GM19240 (cell line): Measurements from ENCODE around the gene FBLN1.
"Not testable (repeated sequence)": the region's sequence is repeated elsewhere in the genome, so short reads cannot be mapped to it uniquely, and the experiment has no call there.

ENCODE experiments used
- DNase-seq: peaks from one replicate; pipeline ENCODE4 v3.0.0; 2011; ENCODE audit warnings: low spot score; ENCODE audit not compliant: insufficient read length

FBLN1 gene

DNA sequence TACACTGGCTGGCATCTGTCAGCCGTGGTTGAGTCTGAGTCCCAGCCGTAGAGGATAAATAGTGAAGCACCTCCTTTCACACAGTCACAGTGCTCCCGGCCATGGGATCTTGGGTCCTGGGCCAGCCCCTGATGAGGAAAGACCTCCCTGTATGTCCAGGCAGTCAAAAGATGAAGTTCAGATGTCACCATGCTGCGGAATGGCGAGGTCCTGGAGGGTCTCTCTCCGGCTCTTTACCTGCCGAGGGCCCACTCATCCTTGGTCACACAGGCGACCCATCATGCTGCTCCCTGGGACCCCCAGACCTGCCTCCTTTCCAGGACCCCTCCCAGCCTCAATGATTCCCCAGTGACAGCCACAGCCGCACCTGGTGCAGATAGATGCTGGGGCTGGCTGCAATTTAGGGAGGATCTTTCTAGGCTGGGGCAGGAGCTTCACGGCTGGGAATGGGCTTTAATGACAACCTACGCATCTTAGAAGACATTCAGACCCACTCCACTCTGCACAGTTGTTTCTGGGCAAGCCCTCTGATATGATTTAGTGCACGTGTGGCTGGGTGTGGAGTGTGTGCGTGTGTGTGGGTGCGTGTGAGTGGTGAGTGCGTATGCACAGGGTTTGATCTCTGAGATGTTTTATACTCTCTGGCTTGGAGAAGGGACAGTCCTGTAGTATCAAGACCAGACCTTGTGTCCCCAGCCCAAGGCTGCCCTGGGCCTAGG, 79.7 kb downstream of the FBLN1 start:
- no peak for DNase-seq

DNA sequence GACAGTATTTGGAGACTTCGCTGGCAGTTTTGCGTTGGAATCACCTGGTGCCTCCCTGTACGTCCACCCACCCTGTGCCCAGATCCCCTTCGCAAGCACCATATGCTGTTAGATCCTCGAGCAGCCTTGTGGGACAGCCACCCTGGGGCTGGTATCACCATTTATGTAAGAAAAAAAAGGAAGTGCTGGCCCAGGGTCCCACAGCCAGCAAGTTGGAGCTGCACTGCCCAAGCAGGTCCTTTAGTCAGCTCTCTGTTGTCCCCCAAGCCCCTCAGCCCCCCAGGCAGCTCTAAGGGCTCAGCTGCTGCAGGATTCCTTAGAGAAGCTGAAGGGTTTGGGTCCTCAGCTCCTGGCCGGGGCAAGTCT, 80.3 kb downstream of the FBLN1 start:
- no peak for DNase-seq

DNA sequence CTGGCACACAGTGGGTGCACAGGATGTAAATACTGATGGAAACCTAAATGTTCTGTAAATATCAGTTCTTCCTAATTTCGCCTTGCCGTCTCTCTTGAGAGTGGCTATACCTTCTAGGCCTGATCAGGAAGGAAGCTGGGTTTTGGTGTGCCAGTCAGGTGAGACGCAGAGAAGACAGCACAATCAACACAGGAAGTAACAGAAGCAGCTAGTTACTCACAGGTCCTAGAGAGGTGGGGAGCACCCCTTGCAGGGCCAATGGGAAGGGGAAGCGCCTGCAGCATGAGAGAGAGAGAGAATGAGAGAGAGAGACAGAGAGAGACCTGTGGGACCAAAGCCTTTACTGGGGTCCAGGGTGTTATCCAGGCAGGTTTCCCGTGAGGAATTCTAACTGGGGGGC, 80.8 kb downstream of the FBLN1 start:
- no peak for DNase-seq

GRCh38 chr22:45584121-45584570, 81.5 kb downstream of the FBLN1 start:
- no peak for DNase-seq

DNA sequence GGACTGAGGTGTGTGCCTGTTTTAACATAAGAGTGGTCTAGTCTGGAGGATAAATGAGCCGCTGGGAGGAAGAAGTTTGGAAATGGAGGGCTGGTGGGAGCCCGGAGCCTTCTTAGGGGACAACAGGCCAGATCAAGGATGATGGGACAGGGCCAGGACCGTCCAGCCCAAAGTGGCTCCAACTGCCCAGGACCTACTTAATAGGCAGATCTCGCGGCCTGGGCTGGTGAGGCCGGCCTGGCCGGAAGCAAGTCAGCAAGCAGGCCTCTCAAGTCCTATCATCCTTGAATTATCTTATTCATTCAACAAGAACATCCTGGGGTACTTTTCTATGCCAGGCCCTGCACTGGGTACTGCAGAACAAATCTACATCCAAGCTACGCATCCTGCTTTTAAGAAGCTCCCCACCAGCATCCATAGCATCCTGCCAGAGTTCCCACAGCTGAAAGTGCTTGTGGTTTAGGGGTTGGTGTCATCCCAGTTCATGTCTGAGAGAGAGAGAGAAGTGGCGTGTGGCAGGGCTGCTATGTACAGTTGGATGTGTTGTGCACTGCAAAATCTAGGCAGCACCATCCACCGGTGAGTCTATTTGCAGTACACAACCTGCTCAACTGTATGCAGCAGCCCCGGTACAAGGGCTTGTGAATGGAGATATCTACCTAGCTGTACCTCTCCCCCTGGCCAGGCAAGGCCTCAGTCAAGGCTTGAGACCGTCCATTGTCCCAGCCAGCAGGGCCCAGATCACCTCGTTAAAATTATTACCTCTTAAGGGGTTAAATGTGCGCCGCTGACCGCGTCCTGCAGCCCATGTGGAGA, 82.1 kb downstream of the FBLN1 start:
- DNase-seq, result no peak

GRCh38 chr22:45585437-45585755, 82.7 kb downstream of the FBLN1 start:
- DNase-seq, result no peak

GRCh38 chr22:45585946-45586540, 83.4 kb downstream of the FBLN1 start:
- DNase-seq, result no peak

GRCh38 chr22:45586651-45587405, 84.1 kb downstream of the FBLN1 start:
- DNase-seq, result no peak

DNA sequence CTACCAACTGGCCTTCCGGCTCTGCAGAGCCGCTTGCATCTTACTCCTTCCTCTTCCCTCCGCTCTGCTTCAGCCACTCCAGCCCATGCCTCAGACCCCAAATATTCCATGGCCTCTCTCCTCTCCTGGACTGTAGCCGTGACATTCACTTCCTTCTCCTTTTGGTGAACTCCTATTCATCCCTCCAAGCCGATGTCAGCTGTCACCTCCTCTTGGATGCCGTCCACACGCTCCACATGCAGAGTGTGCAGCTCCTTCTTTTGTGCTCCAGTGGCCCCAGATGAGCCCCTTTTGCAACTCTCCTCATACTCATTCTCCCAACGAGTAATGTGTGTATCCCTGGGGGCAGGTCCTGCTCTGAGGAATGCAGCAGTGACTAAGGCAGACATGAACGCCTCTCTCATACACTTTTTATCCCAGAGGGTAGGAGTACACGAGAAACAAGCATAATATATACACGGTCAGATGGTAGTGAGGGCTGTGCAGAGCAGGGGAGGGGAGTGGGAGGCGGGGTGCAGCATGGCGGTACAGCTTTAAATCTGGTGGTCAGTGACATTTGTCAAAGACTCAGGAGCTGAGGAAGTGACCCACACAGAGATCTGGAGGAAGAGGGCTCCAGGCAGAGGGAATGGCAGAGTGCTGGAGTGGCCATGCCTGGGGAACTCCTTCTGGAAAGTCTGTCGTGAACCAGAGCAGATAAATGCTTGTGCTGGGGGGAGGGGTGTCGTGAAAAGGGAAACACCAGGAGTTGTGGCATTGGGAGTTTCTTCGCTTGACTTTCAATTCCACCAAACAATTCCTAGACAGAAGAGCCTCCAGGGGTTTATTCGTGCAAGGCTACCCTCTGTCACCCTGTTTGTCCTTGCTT, 85.2 kb downstream of the FBLN1 start:
- no peak for DNase-seq

- no peak for DNase-seq
These were observed 86.9 kb downstream of the FBLN1 start for GRCh38 chr22:45589556-45589955.

DNA sequence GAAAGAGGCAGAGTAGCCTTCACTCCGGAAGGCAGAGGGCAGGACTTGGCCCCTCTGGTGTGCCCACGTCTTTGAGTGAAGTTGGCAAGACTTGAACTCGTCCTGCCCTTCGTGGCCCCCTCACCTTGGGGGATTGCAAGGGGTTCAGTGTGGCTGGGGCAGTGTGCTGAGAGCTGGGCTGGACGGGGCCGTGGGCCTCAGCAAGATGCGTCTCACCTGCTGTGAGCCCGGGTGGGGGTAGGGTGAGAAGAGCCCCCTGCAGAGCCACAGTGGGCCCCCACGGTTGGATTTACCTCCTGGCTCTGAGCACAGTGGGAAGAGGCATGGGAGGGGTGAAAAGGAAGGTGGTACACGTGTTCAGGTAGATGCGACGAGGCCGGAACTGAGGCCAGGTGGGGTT, 87.6 kb downstream of the FBLN1 start:
- no peak for DNase-seq

DNA sequence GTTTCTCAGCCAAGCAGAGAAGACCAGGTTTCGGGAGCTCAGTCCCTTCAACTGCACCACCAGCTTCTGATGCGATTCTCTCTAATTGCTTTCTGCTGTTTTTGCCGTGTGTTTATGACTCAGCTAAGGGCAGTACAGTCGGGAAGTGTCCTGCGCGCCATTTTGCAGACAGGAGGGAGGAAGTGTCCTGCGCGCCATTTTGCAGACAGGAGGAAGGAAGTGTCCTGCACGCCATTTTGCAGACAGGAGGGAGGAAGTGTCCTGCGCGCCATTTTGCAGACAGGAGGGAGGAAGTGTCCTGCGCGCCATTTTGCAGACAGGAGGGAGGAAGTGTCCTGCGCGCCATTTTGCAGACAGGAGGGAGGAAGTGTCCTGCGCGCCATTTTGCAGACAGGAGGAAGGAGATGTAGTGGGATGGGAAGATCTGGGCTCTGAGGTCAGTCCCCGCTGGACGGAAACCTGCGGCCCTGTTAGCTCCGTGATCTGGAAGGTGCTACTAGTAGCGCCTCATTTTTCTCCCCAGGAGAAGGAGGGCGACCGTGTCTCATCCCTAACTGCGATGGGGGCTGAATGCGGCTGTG, 89.0 kb downstream of the FBLN1 start:
- DNase-seq, result not testable (repeated sequence)

DNA sequence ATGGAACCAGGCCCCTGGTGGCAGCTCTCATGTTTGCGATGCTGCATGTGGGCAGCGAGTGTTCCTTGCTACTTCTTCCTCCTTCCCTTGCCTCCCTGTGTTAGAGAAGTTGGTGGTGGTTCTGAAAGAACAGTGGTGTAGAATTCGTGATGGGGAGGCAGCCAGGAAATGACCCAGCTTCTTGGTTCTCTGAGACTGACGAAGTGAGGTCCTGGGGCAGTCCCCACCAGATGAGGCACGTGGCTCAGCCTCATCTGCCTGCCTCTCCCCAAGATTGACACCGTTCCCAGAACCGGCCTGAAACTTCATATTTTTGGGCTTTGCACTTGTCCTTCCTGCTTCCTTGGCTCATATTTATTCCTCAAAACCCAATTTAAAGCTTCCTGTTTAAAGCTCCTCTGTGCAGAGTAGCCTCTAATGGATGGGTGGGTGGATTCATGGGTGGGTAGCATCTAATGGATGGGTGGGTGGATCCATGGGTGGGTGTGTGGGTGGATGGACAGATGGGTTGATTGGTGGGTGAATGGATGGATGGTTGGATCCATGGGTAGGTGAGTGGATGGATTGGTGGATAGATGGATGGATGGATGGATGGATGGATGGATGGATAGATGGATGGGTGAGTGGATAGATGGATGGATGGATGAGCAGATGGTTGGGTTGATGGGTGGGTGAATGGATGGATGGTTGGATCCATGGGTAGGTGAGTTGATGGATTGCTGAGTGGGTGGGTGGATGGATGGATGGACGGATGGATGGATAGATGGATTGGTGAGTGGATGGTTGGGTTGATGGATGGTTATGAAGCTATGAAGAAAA, 91.6 kb downstream of the FBLN1 start:
- DNase-seq, result no peak

DNA sequence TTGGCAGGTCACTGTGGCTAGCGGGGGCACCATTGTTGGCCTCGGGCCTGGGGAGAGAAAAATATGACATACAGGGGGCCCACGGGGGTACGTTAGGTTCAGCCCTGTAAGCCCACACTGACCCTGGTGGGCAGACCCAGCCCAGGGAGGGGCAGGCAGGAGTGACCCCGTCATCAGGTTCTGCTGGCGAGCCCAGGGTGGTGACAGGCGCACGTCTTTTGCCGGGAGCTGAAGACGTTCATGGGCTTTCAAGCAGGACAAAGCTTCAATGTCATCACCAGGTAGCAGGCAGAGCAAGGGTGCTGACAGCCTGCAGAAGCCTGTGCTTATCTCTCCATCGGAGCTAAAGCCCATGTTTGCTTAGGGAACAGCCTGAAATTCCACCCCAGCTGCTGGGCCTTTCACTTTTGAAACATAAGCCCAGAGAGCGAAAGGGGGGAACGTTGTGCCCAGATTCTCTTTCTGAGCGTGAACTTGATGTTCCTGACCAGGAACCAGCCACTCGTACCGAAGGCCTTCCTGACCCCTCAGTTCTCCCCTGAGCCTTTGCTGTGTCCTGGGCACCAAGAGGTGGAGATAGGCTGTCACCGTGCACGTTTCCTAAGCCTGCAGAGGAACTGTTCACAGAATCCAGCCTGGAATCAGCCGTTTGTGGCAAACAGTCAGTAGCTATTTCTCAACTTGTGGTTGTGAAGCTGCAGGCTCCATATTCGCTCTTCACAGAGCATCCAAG, 94.9 kb downstream of the FBLN1 start:
- no peak for DNase-seq

DNA sequence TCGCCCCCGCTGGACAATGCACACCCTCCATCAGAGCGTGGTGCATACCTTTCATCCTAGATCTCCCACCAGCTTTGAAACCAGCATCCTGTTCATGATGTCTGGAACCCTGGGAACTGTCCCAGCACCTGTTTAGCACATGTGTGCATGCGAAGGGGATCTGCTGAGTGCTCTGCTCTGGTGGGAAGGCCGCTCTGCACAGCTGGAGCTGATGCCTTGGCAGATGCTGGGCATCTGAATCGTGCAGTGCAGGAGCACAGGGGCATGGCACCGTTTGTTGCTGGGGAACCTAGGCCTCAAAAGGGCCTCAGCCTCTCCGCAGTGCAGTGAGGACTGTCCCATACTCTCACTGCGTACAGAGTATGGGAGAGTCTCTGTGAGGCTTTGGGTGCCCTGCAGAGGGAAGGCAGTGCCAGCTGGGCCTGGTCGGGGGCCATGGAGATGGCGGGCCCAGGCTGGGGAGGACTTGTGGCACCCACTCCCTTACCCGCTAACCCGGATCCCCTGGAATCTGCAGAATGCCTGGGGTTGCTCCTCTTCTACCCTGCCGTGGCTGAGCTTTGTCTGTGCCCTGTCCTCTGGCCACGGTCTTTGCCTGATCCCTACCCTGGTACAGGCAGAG, 96.0 kb downstream of the FBLN1 start:
- DNase-seq, result no peak

- no peak for DNase-seq
These were observed 97.3 kb downstream of the FBLN1 start for GRCh38 chr22:45599836-45600577.

DNA sequence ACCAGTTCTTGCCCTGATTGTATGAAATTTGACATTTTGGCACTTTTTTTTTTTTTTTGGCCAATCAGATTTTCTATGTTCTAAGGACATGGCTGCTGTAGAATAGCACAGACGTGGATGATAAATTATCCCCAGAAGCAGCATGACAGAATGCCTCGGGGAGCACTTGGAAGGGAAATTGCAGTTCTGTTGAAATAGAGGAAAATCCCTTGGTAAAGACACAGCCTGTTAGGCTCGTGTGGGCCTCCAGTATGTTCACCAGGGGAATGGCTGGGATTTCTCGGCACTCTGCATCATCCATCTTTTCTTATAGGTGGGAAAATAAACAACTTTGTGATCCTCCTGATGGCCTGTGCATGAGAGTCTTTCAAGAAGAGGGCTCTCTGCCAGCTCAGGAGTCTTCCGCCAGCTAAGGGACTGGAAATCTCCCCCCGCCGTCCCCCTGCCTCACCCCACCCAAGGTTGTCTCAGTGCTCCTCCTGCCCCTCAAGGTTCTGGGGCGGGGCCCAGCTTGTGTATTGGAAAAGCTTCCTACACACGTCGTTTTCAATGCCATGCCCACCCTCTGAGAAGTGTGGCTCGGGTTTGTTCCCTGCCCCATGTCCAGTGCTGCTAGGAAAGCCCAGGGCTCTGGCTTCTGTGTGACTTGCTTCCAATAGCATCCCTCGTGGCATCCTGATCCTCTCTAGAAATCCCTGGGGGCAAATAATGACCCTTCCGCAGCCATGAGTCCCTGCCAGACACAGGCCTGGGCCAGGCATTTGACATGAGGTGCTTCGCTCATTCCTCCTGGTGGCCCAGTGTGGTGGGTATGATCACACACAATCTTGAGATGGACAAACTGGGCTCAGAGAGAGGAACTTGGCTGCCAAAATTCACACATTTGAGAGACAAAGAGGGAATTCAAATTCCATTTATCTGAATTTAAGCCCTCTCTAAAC, 98.4 kb downstream of the FBLN1 start:
- DNase-seq, result no peak
